ENCODE measurements around the gene DNAH9. TPM values are rescaled to one million over a fixed set of nuclear protein-coding genes. Genes with fewer than 3 reads are reported as not detected.

DNAH9 gene
- total RNA-seq, 3 donors from 2014 or later (not counting 1 experiment from before 2014, with no cell fraction given): not detected

- 81% methylated on average over 6 of the region's 7 CpGs for WGBS (ENCODE audit: insufficient coverage)
- intact Hi-C loops (cut with micrococcal nuclease): no loop called here
- Mint-ChIP-seq H3K27ac (no peak overlapping the region), H3K27me3 (ENCODE audit: low read depth in 2 of 2) (no peaks in the 10 kb centered on the region), H3K4me1 (no peaks in the 10 kb centered on the region), H3K9me3 (peaks cover 0 to 9% of the 10 kb centered on the region in 2 donors), H3K4me3 (no peak overlapping the region), H3K36me3 (peaks cover 13% of the 10 kb centered on the region)
- H3K4me1 ChIP-seq (ENCODE audit: control insufficient read depth, insufficient read depth, low read length): no peaks in the 10 kb centered on the region
- no peaks in the 10 kb centered on the region for H3K36me3 ChIP-seq (ENCODE audit: control insufficient read depth, insufficient read depth, low read length)
- H3K4me3 ChIP-seq (ENCODE audit: low read length): no peak overlapping the region
- TF ChIP-seq, protein P1, sequence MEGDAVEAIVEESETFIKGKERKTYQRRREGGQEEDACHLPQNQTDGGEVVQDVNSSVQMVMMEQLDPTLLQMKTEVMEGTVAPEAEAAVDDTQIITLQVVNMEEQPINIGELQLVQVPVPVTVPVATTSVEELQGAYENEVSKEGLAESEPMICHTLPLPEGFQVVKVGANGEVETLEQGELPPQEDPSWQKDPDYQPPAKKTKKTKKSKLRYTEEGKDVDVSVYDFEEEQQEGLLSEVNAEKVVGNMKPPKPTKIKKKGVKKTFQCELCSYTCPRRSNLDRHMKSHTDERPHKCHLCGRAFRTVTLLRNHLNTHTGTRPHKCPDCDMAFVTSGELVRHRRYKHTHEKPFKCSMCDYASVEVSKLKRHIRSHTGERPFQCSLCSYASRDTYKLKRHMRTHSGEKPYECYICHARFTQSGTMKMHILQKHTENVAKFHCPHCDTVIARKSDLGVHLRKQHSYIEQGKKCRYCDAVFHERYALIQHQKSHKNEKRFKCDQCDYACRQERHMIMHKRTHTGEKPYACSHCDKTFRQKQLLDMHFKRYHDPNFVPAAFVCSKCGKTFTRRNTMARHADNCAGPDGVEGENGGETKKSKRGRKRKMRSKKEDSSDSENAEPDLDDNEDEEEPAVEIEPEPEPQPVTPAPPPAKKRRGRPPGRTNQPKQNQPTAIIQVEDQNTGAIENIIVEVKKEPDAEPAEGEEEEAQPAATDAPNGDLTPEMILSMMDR (IDR thresholded peaks at IDR 0.05): no peak
- ATAC-seq (no peak), DNase-seq (no peak)
- H3K27me3 ChIP-seq (ENCODE audit: control insufficient read depth, insufficient read depth, low read length): no peaks in the 10 kb centered on the region
- H3K9me3 ChIP-seq (ENCODE audit: control insufficient read depth, insufficient read depth, low read length): peaks cover 8% of the 10 kb centered on the region
- H3K27ac ChIP-seq (ENCODE audit: low read length): no peak overlapping the region
These were observed 352.7 kb downstream of the DNAH9 start for GRCh38 chr17:11950771-11951519.

GRCh38 chr17:11952610-11953009, 354.3 kb downstream of the DNAH9 start:
- H3K9me3 Mint-ChIP-seq: peaks cover 0 to 13% of the 10 kb centered on the region in 2 donors
- Histone ChIP-seq H3K36me3 (ENCODE audit: control insufficient read depth, insufficient read depth, low read length) (no peaks in the 10 kb centered on the region), H3K27ac (ENCODE audit: low read length) (no peak overlapping the region), H3K27me3 (ENCODE audit: control insufficient read depth, insufficient read depth, low read length) (no peaks in the 10 kb centered on the region), H3K4me1 (ENCODE audit: control insufficient read depth, insufficient read depth, low read length) (no peaks in the 10 kb centered on the region), H3K9me3 (ENCODE audit: control insufficient read depth, insufficient read depth, low read length) (peaks cover 8% of the 10 kb centered on the region), H3K4me3 (ENCODE audit: low read length) (no peak overlapping the region)
- DNase-seq (no peak), ATAC-seq (no peak)
- TF ChIP-seq, protein P1 (IDR thresholded peaks at IDR 0.05): no peak
- H3K4me1 Mint-ChIP-seq: no peaks in the 10 kb centered on the region
- peaks cover 20% of the 10 kb centered on the region for H3K36me3 Mint-ChIP-seq
- 93% methylated on average over 3 of the region's 3 CpGs for WGBS (ENCODE audit: insufficient coverage)
- intact Hi-C loops (cut with micrococcal nuclease): no loop called here
- H3K27me3 Mint-ChIP-seq (ENCODE audit: low read depth in 2 of 2): no peaks in the 10 kb centered on the region
- no peak overlapping the region for H3K27ac Mint-ChIP-seq
- no peak overlapping the region for H3K4me3 Mint-ChIP-seq

GRCh38 chr17:11953924-11954323, 355.7 kb downstream of the DNAH9 start:
- Histone ChIP-seq H3K27me3 (ENCODE audit: control insufficient read depth, insufficient read depth, low read length) (no peaks in the 10 kb centered on the region), H3K4me3 (ENCODE audit: low read length) (no peak overlapping the region), H3K9me3 (ENCODE audit: control insufficient read depth, insufficient read depth, low read length) (peaks cover 8% of the 10 kb centered on the region), H3K36me3 (ENCODE audit: control insufficient read depth, insufficient read depth, low read length) (peaks cover 2% of the 10 kb centered on the region), H3K27ac (ENCODE audit: low read length) (no peak overlapping the region), H3K4me1 (ENCODE audit: control insufficient read depth, insufficient read depth, low read length) (no peaks in the 10 kb centered on the region)
- TF ChIP-seq, protein P1 (IDR thresholded peaks at IDR 0.05): no peak
- intact Hi-C loops (cut with micrococcal nuclease): no loop called here
- ATAC-seq (no peak), DNase-seq (no peak)
- no CpG with 5 or more reads among the region's 1 CpG for WGBS (ENCODE audit: insufficient coverage)
- Mint-ChIP-seq H3K9me3 (peaks cover 0 to 13% of the 10 kb centered on the region in 2 donors), H3K4me1 (no peaks in the 10 kb centered on the region), H3K27me3 (ENCODE audit: low read depth in 2 of 2) (no peaks in the 10 kb centered on the region), H3K36me3 (peaks cover 28% of the 10 kb centered on the region), H3K27ac (no peak overlapping the region), H3K4me3 (no peak overlapping the region)

DNA sequence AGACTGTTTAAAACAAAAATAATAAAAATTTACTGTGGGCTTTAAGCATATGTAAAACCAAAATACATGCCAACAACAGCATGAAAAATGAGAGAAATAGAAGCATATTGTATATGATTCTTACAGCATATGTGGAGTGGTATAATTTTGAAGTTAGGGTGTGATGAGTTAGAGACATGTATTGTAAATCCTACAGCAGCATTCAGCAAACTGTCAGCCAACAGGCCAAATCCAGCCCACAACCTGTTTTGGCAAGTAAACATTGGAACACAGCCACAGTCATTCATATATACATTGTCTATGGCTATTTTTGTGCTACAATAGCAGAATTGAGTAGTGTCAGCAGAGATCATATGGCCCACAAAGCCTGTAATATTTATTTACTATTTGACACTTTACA, 356.7 kb downstream of the DNAH9 start:
- DNase-seq (no peak), ATAC-seq (no peak)
- Mint-ChIP-seq H3K27ac (no peak overlapping the region), H3K4me3 (no peak overlapping the region), H3K36me3 (peaks cover 28% of the 10 kb centered on the region), H3K4me1 (no peaks in the 10 kb centered on the region), H3K9me3 (peaks cover 0 to 13% of the 10 kb centered on the region in 2 donors), H3K27me3 (ENCODE audit: low read depth in 2 of 2) (no peaks in the 10 kb centered on the region)
- Histone ChIP-seq H3K27ac (ENCODE audit: low read length) (no peak overlapping the region), H3K36me3 (ENCODE audit: control insufficient read depth, insufficient read depth, low read length) (peaks cover 2% of the 10 kb centered on the region), H3K27me3 (ENCODE audit: control insufficient read depth, insufficient read depth, low read length) (no peaks in the 10 kb centered on the region), H3K4me3 (ENCODE audit: low read length) (no peak overlapping the region), H3K4me1 (ENCODE audit: control insufficient read depth, insufficient read depth, low read length) (no peaks in the 10 kb centered on the region), H3K9me3 (ENCODE audit: control insufficient read depth, insufficient read depth, low read length) (peaks cover 8% of the 10 kb centered on the region)
- intact Hi-C loops (cut with micrococcal nuclease): no loop called here
- TF ChIP-seq, protein P1 (IDR thresholded peaks at IDR 0.05): no peak

Data from natural killer cell (primary cell).